HepG2 (cell line): ENCODE data around the gene STXBP2. TPM values are rescaled to one million over a fixed set of nuclear protein-coding genes. Genes with fewer than 3 reads are reported as not detected.

ENCODE experiments used
- ATAD3A ChIP-seq: sonication (generic); formaldehyde crosslinking; IDR thresholded peaks from 2 replicates; pipeline ENCODE4 v1.4.0; 2020; ENCODE audit warnings: missing genetic modification reagents
- CHCHD3 ChIP-seq: sonication (generic); formaldehyde crosslinking; IDR thresholded peaks from 2 replicates; pipeline ENCODE4 v1.8.0; 2022; ENCODE audit warnings: mild to moderate bottlenecking, missing genetic modification reagents, moderate library complexity
- FOXJ3 ChIP-seq: sonication (generic); formaldehyde crosslinking; IDR thresholded peaks from 2 replicates; pipeline ENCODE4 v1.4.0; 2020; ENCODE audit warnings: missing genetic modification reagents, mild to moderate bottlenecking, borderline replicate concordance
- HDAC6 ChIP-seq: fragments of 200-600 bp; sonication (generic); IDR thresholded peaks from 2 replicates; pipeline ENCODE4 v1.7.0; 2017; ENCODE audit warnings: mild to moderate bottlenecking, antibody characterized with exemption, low read length, low read depth
- MBD4 ChIP-seq: IDR thresholded peaks from 2 replicates; pipeline ENCODE4 v1.6.1; 2012; ENCODE audit warnings: low read length, inconsistent platforms, borderline replicate concordance
- MEIS1 ChIP-seq: sonication (generic); formaldehyde crosslinking; IDR thresholded peaks from 2 replicates; pipeline ENCODE4 v1.9.0; 2021; ENCODE audit warnings: mild to moderate bottlenecking, missing genetic modification reagents, moderate library complexity, borderline replicate concordance
- MIXL1 ChIP-seq: IDR thresholded peaks from 2 replicates; pipeline ENCODE4 v1.6.1; 2016
- MTF1 ChIP-seq: sonication (generic); formaldehyde crosslinking; IDR thresholded peaks from 2 replicates; pipeline ENCODE4 v1.5.0; 2020; ENCODE audit warnings: missing genetic modification reagents
- MYC ChIP-seq: sonication (generic); formaldehyde crosslinking; IDR thresholded peaks from 2 replicates; pipeline ENCODE4 v1.9.0; 2021; ENCODE audit warnings: missing genetic modification reagents, borderline replicate concordance
- PHF5A ChIP-seq: IDR thresholded peaks from one replicate; pipeline ENCODE4 v1.6.1; 2018; ENCODE audit warnings: low read depth, missing genetic modification reagents; ENCODE audit not compliant: unreplicated experiment
- PHF8 ChIP-seq: sonication (generic); formaldehyde crosslinking; IDR thresholded peaks from 2 replicates; pipeline ENCODE4 v1.5.0; 2020; ENCODE audit warnings: missing genetic modification reagents
- POLR2AphosphoS2 ChIP-seq: IDR thresholded peaks from 2 replicates; pipeline ENCODE4 v1.6.1; 2011; ENCODE audit warnings: low read depth, low read length, improper control_type of control experiment
- PRMT3 ChIP-seq: sonication (generic); formaldehyde crosslinking; IDR thresholded peaks from 2 replicates; pipeline ENCODE4 v1.8.1; 2022; ENCODE audit warnings: low read depth, mild to moderate bottlenecking, moderate library complexity, missing genetic modification reagents, borderline replicate concordance
- PRPF4 ChIP-seq: fragments of 200-400 bp; formaldehyde crosslinking; IDR thresholded peaks from 2 replicates; pipeline ENCODE4 v1.6.1; 2016; ENCODE audit warnings: low read length, low read depth; ENCODE audit not compliant: poor library complexity, severe bottlenecking
- SRSF1 ChIP-seq: fragments of 200-400 bp; formaldehyde crosslinking; optimal IDR thresholded peaks from 2 replicates; pipeline ENCODE3; 2017; ENCODE audit warnings: mild to moderate bottlenecking, low read depth, low read length, moderate library complexity
- TMF1 ChIP-seq: sonication (generic); formaldehyde crosslinking; IDR thresholded peaks from 2 replicates; pipeline ENCODE4 v1.8.1; 2022; ENCODE audit warnings: low read depth, missing genetic modification reagents
- YEATS2 ChIP-seq: sonication (generic); formaldehyde crosslinking; IDR thresholded peaks from 2 replicates; pipeline ENCODE4 v1.4.0; 2020; ENCODE audit warnings: missing genetic modification reagents, borderline replicate concordance
- ZIK1 ChIP-seq: sonication (generic); formaldehyde crosslinking; IDR thresholded peaks from 2 replicates; pipeline ENCODE4 v1.5.0; 2020; ENCODE audit warnings: mild to moderate bottlenecking, low read depth, missing genetic modification reagents, borderline replicate concordance
- ZNF20 ChIP-seq: sonication (generic); formaldehyde crosslinking; IDR thresholded peaks from 2 replicates; pipeline ENCODE4 v1.4.0; 2020; ENCODE audit warnings: mild to moderate bottlenecking, moderate library complexity, missing genetic modification reagents
- ZNF510 ChIP-seq: sonication (generic); formaldehyde crosslinking; IDR thresholded peaks from 2 replicates; pipeline ENCODE4 v1.4.0; 2020; ENCODE audit warnings: low read depth, mild to moderate bottlenecking, missing genetic modification reagents
- ZNF556 ChIP-seq: sonication (generic); formaldehyde crosslinking; IDR thresholded peaks from 2 replicates; pipeline ENCODE4 v1.4.0; 2020; ENCODE audit warnings: mild to moderate bottlenecking, missing genetic modification reagents, borderline replicate concordance
- ZNF878 ChIP-seq: sonication (generic); formaldehyde crosslinking; IDR thresholded peaks from 2 replicates; pipeline ENCODE4 v1.8.1; 2023; ENCODE audit warnings: mild to moderate bottlenecking, missing genetic modification reagents, moderate library complexity
- polyA plus RNA-seq, 8 experiments: library from polyadenylated mRNA; depleted of rRNA in 3 of 8; stranded (reverse) in 7 of 8; unstranded in 1 of 8; fragments of >200 nt; fragmentation: Illumina TruSeq in 4 of 8; extraction: Trizol in 4 of 8; gene quantifications; 2 replicates each; pipeline versions ENCODE4 v1.2.1 to v1.2.3, GENCODE V29; 2011 to 2016; ENCODE audit warnings: low read depth in 4 of 8, missing spikeins in 1 of 8, mixed read lengths in 1 of 8; ENCODE audit not compliant: insufficient read depth in 1 of 8
- total RNA-seq, 5 experiments: library from RNA; depleted of rRNA; stranded (reverse); fragments of >200 nt; fragmentation: Illumina TruSeq; extraction: Trizol; gene quantifications; 2 replicates each; pipeline ENCODE4 v1.2.3, GENCODE V29; 2016; ENCODE audit warnings: low read depth in 1 of 5
- TF ChIP-seq, protein P1 (sequence below): sonication (generic); formaldehyde crosslinking; IDR thresholded peaks from 2 replicates; pipeline ENCODE4 v1.5.0; 2020; ENCODE audit warnings: mild to moderate bottlenecking, missing genetic modification reagents, borderline replicate concordance
- TF ChIP-seq, protein P2 (sequence below): sonication (generic); formaldehyde crosslinking; IDR thresholded peaks from 2 replicates; pipeline ENCODE4 v1.9.0; 2021; ENCODE audit warnings: missing genetic modification reagents, mild to moderate bottlenecking, borderline replicate concordance
- TF ChIP-seq, protein P3 (sequence below), 2 experiments: fragments of 450-650 bp in 1 of 2; sonication (generic) in 1 of 2; formaldehyde crosslinking; IDR thresholded peaks; 2 replicates each; pipeline versions ENCODE4 v1.5.0 to v1.8.0; 2020 to 2022; ENCODE audit warnings: mild to moderate bottlenecking in 1 of 2, missing genetic modification reagents in 1 of 2
- TF ChIP-seq, protein P4 (sequence below): IDR thresholded peaks from 2 replicates; pipeline ENCODE4 v1.6.1; 2018; ENCODE audit warnings: missing genetic modification reagents

The STXBP2 gene
- total and polyA plus RNA-seq, 2 of the 13 experiments (the other 11 are each of a cell fraction or from before 2014, with no cell fraction given): 22.8 to 40.1 TPM

DNA sequence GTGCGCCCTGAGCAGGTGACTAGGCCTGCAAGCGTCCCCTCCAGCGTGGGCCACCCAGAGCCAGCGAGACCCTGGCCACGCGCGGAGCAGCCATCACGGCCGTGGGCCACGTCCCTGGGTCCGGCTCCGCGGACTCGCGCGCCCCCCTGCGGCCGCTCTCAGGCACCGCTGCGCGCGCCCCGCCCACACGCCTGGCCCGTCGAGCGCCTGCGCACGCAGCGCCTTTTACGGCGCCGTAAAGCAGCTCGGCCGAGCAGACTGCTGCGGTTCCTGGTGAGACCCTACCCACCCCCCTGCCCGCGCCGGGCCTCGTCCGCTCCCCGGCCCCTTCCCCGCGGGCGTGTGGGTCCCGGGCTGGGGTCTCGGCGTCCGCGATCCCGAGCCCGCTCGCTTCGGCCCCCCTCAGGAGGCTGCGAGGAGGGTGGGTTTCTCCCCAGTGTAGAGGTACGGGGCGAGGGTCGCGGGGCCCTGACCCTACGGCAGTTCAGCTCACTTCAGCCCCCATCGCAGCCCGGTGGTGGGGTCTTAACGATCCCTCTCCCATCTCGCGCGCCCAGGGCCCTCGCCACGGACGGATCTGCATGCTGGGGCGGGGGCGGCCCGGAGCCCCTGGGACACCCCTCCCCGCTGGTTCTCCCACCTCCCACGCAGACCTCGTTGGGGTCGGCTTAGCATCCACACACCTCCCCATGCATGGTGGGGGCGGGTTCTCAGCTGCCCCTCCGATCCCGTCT is 43.9 kb downstream of the STXBP2 start, which contains the start of gene TRAPPC5 (continued):
- TF ChIP-seq, protein P1, sequence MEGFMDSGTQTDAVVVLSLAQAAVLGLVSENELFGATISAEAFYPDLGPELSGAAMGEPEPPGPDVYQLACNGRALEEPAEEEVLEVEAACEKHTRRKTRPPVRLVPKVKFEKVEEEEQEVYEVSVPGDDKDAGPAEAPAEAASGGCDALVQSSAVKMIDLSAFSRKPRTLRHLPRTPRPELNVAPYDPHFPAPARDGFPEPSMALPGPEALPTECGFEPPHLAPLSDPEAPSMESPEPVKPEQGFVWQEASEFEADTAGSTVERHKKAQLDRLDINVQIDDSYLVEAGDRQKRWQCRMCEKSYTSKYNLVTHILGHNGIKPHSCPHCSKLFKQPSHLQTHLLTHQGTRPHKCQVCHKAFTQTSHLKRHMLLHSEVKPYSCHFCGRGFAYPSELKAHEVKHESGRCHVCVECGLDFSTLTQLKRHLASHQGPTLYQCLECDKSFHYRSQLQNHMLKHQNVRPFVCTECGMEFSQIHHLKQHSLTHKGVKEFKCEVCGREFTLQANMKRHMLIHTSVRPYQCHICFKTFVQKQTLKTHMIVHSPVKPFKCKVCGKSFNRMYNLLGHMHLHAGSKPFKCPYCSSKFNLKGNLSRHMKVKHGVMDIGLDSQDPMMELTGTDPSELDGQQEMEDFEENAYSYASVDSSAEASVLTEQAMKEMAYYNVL (CRISPR knock-in tag): 0 out of 2 replicates have a peak, but pooled peaks have one; percentile 6
- TF ChIP-seq TMF1 (CRISPR knock-in tag) (no peak), SRSF1 (no peak), ZNF556 (peak; percentile 40; the same call in 1 of the 2 replicates), MEIS1 (CRISPR knock-in tag) (peak; percentile 15; the same call in 1 of the 2 replicates), POLR2AphosphoS2 (no peak), FOXJ3 (CRISPR knock-in tag) (no peak), HDAC6 (no peak), PRPF4 (no peak), ZNF510 (CRISPR knock-in tag) (no peak), ZIK1 (CRISPR knock-in tag) (peak; percentile 70; the same call in 1 of the 2 replicates), PHF8 (CRISPR knock-in tag) (peak; percentile 92), MBD4 (no peak), ATAD3A (no peak), ZNF20 (no peak), YEATS2 (peak; percentile 80; the same call in 1 of the 2 replicates), PRMT3 (no peak), MYC (CRISPR knock-in tag) (peak; percentile 45), CHCHD3 (CRISPR knock-in tag) (peak; percentile 80; the same call in 1 of the 2 replicates), MIXL1 (no peak), MTF1 (no peak), PHF5A (no peak), ZNF878 (CRISPR knock-in tag) (no peak)
- TF ChIP-seq, protein P2, sequence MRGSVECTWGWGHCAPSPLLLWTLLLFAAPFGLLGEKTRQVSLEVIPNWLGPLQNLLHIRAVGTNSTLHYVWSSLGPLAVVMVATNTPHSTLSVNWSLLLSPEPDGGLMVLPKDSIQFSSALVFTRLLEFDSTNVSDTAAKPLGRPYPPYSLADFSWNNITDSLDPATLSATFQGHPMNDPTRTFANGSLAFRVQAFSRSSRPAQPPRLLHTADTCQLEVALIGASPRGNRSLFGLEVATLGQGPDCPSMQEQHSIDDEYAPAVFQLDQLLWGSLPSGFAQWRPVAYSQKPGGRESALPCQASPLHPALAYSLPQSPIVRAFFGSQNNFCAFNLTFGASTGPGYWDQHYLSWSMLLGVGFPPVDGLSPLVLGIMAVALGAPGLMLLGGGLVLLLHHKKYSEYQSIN (CRISPR knock-in tag): no peak
- TF ChIP-seq, protein P3, sequence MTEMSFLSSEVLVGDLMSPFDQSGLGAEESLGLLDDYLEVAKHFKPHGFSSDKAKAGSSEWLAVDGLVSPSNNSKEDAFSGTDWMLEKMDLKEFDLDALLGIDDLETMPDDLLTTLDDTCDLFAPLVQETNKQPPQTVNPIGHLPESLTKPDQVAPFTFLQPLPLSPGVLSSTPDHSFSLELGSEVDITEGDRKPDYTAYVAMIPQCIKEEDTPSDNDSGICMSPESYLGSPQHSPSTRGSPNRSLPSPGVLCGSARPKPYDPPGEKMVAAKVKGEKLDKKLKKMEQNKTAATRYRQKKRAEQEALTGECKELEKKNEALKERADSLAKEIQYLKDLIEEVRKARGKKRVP (CRISPR knock-in tag; IDR thresholded peaks at IDR 0.05): no peak
- TF ChIP-seq, protein P4, sequence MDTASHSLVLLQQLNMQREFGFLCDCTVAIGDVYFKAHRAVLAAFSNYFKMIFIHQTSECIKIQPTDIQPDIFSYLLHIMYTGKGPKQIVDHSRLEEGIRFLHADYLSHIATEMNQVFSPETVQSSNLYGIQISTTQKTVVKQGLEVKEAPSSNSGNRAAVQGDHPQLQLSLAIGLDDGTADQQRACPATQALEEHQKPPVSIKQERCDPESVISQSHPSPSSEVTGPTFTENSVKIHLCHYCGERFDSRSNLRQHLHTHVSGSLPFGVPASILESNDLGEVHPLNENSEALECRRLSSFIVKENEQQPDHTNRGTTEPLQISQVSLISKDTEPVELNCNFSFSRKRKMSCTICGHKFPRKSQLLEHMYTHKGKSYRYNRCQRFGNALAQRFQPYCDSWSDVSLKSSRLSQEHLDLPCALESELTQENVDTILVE: no peak
